ENCODE results near the gene CHST7.
"Not testable (repeated sequence)": the region's sequence is repeated elsewhere in the genome, so short reads cannot be mapped to it uniquely, and the experiment has no call there.

Gene CHST7, protein sequence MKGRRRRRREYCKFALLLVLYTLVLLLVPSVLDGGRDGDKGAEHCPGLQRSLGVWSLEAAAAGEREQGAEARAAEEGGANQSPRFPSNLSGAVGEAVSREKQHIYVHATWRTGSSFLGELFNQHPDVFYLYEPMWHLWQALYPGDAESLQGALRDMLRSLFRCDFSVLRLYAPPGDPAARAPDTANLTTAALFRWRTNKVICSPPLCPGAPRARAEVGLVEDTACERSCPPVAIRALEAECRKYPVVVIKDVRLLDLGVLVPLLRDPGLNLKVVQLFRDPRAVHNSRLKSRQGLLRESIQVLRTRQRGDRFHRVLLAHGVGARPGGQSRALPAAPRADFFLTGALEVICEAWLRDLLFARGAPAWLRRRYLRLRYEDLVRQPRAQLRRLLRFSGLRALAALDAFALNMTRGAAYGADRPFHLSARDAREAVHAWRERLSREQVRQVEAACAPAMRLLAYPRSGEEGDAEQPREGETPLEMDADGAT

GRCh38 chrX:46573331-46573891, at the start of gene CHST7:
Gene CHST7 (plus strand): TSS chrX:46573765. CDS start chrX:46573932, 167 bp downstream.
- DNase-seq, result peak; percentile 83

GRCh38 chrX:46528640-46529039, 44.9 kb upstream of the CHST7 start:
- DNase-seq, result not testable (repeated sequence)

DNA sequence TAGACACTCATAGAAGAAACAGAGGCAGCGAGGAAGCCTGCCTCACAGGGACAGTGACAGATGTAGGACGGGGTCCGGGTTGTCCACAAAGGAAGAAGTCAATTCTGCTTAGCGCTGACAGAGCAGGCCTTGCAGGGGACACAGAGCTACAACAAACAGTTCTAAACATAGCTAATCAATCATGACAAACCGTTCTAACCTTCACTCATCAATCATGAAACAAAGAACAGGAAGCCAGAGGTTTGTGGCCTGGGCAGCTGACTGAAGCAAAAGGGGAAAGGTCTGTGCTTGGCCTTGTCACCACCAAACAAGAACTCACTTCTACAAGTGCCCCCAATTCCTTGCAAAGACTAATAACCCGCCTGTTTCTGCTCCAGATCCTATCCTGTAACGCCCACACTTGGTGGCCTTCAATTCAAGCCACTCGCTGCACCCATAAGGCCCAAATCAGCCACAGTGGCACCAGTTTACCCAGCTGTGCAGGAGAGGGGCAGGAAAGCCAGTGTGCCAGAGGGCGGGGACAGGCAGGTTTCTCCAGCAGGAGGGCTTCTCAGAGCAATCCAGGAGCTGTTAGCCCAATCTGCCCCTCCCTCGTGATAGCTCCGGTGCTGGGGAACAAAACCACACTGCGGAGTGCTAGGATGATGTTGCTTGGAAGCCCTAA, 43.7 kb upstream of the CHST7 start:
- DNase-seq, result not testable (repeated sequence)

DNA sequence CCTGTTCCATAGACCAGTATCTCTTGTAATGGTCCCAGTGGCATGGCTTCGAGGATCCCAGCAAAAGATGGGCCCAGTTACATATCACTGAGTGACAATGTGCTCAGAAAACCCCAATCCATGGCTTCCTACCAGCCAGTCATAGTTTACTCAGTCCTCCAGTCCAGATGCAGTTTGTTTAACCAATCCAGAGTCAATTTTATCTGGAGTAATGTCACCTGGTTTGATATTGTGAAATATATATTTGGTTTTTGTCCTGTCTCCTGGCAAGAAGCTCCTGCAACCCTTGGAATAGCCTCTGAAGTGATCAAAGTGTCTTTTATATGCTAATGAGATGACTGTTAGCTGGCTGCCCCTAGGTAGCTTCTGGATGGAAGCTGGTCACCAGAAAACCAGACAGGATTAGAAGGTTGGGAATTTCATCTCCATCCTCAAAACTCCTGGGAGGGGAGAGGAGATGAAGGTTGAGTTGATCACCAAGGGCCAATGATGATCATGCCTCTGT, 43.1 kb upstream of the CHST7 start:
- not testable (repeated sequence) for DNase-seq

DNA sequence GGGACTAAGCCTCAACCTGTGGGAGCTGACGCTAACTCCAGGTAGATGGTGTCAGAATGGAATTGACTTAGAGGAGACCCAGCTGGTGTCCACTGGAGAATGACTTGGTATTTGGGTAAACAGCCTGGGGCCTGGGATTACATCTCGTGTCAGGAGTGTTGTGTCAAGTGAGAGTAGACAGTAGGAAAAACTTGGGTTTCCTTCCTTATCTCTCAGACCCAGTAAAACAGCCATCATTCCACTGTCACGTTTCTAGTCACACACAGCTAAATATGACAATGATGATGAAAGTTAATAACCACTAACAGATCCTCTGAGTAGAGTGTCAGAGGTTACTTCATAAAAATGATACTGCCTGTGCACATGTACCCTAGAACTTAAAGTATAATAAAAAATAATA, 42.1 kb upstream of the CHST7 start:
- no peak for DNase-seq

- DNase-seq, result no peak
Measured at GRCh38 chrX:46543441-46543840, 30.1 kb upstream of the CHST7 start.

GRCh38 chrX:46544527-46544926, 29.0 kb upstream of the CHST7 start:
- not testable (repeated sequence) for DNase-seq

DNA sequence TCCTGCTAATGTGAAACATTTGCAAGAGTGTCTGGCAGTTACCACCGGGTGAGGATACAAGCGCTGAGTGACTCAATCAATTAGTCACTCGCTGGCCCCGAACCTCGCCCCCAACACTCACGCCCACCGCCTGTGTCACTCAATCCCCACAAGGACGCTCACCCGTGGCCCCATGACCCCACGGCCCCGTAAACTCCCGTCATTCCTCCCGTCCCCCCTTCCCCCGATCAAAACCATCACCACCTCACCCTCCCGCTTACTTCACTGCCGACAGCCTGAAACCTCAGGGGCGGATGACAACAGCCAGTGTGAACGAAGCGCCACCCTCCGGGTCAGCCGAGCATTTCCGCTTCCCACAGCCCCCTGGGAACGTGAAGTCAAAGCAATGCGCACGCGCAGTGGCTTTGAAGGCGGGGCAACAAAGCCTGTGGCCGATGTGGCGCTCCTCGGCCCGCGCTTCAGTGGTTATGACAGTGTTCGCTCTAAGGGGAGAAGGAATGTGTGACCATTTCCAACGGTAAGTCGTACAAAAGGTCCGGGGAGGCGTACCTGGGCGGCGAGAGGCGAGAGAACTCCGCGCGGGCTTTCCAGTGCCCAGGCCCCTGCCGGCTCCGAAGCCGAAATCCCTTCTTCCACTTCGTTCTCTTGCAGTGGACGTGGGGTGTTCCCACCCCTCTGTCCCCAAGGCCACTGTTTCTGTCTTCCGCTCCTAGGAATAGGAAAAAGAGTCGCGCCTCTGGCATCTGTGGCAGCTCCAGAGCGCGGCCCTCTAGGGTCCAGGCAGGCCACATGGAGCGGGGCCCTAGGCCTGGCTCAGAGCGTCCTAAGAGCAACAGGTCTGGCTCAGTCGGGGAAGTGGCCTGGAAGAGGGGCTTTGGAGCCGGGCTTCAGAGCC, 28.2 kb upstream of the CHST7 start, which contains the start of gene ZNF674:
Gene ZNF674, minus strand, starts transcription at position 311 of the 895 bp plus-strand sequence. CDS start 3,334 bp downstream, outside the sequence.
- DNase-seq, result peak; percentile 75

GRCh38 chrX:46547857-46548256, 25.7 kb upstream of the CHST7 start:
- no peak for DNase-seq

- no peak for DNase-seq
Measured at GRCh38 chrX:46549914-46550313, 23.7 kb upstream of the CHST7 start.

- no peak for DNase-seq
Measured at GRCh38 chrX:46551494-46552128, 22.0 kb upstream of the CHST7 start.

DNA sequence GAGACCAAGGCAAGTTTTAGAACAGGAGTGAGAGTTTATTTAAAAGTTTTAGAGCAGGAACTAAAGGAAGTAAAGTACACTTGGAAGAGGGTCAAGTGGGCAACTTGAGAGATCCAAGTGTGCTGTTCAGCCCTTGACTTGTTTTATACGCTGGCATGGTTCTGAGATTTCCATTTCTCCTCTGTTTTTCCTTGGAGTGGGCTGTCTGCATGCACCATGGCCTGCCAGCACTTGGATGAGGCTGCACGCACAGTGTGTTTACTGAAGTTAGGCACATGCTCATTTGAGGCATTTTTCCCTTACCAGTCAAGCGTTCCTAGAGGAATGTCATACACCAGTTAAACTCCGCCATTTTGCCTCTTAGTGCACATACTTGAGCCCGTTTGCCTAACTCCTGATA, 19.6 kb upstream of the CHST7 start:
- DNase-seq, result no peak

DNA sequence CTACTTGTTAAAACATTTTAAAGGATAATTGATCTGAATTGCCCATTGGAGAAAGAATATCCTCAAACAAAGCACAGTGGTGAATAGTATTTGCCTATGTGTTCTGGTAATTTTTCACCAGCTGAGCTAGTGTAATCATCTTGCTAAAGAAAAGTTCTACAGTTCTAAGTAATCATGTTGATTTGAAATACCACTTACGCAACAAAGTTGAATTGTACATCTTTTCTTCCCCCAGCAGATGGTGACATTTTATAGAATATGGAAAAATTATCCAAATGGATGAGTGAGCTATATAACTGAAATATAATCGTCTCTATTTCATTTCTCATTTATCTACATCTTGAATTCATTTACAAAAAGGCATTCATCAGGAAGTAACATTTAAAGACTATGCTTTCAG, 18.6 kb upstream of the CHST7 start:
- peak; percentile 2 for DNase-seq

DNA sequence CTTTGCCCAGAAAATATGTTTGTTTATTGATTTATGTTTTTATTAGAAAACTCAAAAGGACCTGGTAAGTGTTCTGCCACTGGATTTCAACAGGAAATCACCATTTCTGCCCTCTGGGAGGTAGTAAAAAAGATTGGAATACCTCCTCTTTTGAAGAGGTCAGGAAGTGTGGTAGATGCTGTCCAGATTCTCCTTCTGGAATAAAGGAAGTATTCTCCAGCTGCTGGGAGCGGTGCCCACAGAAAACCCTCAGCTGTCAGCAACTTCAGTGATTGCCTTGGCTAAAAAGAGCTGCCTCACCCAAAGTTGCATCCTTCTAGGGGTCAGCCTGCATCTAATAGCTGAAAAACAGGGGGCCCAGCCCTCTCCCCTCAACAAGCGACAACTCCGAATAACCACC, 14.5 kb upstream of the CHST7 start:
- no peak for DNase-seq

GRCh38 chrX:46561824-46562657, 11.5 kb upstream of the CHST7 start:
- no peak for DNase-seq

- no peak for DNase-seq
Measured at GRCh38 chrX:46567388-46567787, 6.2 kb upstream of the CHST7 start.

- DNase-seq, result no peak
Measured at GRCh38 chrX:46569621-46570020, 3.9 kb upstream of the CHST7 start.

DNA sequence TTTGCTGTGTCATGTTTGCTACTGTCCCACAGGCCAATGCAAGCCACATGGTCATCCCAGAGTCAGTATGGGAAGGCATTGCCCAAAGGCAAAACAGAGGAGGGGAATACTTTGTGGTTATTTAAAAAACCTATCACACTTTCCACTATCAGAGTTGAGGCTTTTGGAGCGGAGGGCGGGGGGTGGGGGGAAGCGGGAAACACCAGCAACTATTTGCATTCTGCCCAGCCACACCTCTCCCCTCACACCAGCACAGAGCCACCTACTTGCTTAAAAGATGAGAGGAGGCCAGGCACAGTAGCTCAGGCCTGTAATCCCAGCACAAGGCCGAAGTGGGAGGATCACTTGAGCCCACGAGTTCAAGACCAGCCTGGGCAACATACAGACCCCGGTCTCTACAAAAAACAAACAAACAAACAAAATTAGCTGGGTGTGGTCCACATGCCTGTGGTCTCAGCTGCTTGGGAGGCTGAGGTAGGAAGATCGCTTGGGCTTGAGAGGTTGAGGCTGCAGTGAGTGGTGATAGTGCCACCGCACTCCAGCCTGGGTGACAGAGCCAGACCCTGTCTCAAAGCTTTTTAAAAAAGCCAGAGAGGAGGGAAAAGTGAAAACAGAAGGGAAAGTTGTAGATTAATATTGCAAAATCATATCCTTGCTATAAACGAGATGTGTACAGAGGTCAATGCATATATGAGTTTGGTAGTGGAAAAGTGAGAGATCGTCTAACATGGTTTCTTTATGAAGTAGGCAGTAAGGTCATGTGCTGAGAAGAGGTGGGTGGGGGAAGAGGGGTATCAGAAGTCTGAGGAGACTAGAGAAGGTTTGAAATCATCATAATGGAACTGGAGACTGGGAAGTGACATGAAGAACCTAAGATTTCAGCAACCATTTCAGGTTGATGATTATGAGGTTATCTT, 1.9 kb upstream of the CHST7 start:
- DNase-seq, result no peak

- peak; percentile 6 for DNase-seq
Measured at GRCh38 chrX:46572340-46572936, 1.1 kb upstream of the CHST7 start.
